ENCODE results near the gene DAPK3.
"Not testable (repeated sequence)": the region's sequence is repeated elsewhere in the genome, so short reads cannot be mapped to it uniquely, and the experiment has no call there.

The DAPK3 gene

GRCh38 chr19:4005436-4005835, 34.5 kb upstream of the DAPK3 start:
- DNase-seq (ENCODE audit: low read depth in 4 of 4, low spot score in 1 of 4), result not testable (repeated sequence)

GRCh38 chr19:4000798-4001197, 29.9 kb upstream of the DAPK3 start:
- DNase-seq (ENCODE audit: low read depth in 4 of 4, low spot score in 1 of 4), result not testable (repeated sequence)

DNA sequence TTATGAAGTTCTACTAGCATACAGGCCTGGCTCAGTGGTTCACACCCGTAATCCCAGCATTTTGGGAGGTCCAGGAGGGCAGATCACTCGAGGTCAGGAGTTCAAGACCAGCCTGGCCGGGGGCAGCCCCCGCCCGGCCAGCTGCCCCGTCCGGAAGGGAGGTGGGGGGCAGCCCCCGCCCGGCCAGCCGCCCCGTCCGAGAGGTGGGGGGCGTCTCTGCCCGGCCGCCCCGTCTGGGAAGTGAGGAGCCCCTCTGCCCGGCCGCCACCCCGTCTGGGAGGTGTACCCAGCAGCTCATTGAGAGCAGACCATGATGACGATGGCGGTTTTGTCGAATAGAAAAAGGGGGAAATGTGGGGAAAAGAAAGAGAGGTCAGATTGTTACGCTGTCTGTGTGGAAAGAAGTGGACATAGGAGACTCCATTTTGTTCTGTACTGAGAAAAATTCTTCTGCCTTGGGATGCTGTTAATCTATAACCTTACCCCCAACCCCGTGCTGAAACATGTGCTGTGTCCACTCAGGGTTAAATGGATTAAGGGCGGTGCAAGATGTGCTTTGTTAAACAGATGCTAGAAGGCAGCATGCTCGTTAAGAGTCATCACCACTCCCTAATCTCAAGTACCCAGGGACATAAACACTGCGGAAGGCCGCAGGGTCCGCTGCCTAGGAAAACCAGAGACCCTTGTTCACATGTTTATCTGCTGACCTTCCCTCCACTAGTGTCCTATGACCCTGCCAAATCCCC, 27.9 kb upstream of the DAPK3 start:
- DNase-seq (ENCODE audit: low read depth in 4 of 4, low spot score in 1 of 4), result not testable (repeated sequence)

- DNase-seq (ENCODE audit: low read depth in 4 of 4, low spot score in 1 of 4), result no peak
Observed at GRCh38 chr19:3995607-3996006, 24.7 kb upstream of the DAPK3 start.

DNA sequence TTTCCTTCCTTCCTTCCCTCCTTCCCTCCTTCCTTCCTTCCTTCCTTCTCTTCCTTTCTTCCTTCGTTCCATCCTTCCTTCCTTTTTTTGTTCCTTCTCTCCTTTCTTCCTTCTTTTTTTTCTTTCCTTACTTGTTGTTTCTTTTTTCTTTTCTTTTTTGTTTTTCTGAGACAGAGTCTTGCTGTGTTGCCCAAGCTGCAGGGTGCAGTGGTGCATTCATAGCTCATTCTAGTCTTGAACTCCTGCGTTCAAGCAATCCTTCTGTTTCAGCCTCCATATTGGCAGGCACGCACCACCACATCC, 19.9 kb upstream of the DAPK3 start:
- DNase-seq (ENCODE audit: low read depth in 4 of 4, low spot score in 1 of 4), result no peak

DNA sequence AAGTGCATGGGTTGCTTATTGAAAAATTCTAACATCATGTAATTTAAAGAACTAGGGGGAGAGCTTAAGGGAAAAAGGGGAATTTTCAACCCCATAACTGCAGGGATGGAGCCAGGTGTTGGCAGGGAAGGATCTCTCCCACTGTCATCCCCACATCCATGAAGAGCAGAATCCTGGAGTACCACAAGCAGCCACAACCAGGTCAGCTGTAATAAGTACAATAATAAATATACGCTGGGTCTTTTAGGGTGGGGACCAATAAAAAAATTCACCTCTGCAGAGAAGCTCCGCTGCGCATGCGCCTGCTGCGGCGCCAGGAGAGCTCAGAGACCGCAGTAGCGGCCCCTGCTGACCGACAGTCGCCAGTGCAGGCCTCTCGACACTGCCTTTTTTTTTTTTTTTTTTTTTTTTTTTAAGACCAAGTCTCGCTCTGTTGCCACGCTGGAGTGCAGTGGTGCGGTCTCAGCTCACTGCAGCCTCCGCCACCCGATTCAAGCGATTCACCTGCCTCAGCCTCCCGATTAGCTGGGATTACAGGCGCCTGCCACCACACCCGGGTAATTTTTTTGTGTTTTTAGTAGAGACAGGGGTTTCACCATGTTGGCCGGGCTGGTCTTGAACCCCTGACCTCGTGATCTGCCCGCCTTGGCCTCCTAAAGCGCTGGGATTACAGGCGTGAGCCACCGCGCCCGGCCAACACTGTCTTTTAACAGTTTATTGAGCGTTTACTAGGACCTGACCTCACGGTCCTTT, 16.9 kb upstream of the DAPK3 start:
- DNase-seq (ENCODE audit: low read depth in 4 of 4, low spot score in 1 of 4), result peak; percentile 62 to 81 (median 80)

- DNase-seq (ENCODE audit: low read depth in 4 of 4, low spot score in 1 of 4), result no peak
Observed at GRCh38 chr19:3986260-3987041, 15.6 kb upstream of the DAPK3 start.

GRCh38 chr19:3985643-3986259, 14.9 kb upstream of the DAPK3 start:
- DNase-seq (ENCODE audit: low read depth in 4 of 4, low spot score in 1 of 4), result no peak

- peak; percentile 81 to 90 (median 82) for DNase-seq (ENCODE audit: low read depth in 4 of 4, low spot score in 1 of 4)
Observed at GRCh38 chr19:3984908-3985642, 14.2 kb upstream of the DAPK3 start, which contains the start of gene EEF2. Gene EEF2 (minus strand): TSS chr19:3985463. CDS start chr19:3985380, 83 bp downstream.

DNA sequence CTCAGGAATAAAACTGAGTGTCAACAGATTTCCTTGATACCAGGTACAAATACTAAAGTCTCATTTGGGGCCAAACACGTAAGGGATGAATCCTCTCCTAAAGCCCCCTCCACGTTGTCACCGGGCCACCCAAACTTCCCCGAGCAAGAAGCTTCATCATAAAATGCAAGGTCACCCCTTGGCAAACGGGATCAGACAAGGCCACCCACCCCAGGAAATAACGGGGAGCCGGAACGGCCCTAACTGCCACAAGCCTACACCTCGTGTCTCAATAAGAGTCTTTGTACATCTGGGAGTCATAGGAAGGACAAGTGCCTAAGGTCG, 13.6 kb upstream of the DAPK3 start:
- DNase-seq (ENCODE audit: low read depth in 4 of 4, low spot score in 1 of 4), result no peak

DNA sequence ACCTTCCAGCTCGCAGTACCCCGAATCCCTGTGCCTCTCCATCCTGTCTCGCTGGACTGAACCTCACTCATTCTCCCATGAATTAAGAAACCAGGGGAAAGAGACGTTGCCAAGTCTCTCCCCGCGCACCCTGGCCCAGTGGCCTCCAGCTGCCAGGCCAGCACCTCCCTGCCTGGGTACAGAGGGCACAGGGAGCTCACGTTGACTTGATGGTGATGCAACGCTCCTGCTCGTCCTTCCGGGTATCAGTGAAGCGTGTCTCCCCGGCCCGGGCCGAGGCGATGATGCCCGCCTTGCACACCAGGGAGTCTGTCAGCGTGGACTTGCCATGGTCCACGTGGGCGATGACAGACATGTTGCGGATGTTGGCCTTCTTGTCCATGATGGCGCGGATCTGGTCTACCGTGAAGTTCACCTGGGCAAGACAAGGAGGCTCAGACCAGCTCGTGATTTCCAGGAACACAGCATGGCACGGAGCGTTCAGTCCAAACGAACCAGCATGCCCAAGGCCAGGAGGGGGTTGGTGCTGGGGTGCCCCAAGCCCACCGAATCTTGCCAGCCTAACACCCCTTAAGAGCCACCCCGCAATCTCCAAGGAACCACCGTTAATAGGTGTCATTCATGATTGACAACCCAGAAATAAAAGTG, 13.2 kb upstream of the DAPK3 start:
- DNase-seq (ENCODE audit: low read depth in 4 of 4, low spot score in 1 of 4), result no peak

DNA sequence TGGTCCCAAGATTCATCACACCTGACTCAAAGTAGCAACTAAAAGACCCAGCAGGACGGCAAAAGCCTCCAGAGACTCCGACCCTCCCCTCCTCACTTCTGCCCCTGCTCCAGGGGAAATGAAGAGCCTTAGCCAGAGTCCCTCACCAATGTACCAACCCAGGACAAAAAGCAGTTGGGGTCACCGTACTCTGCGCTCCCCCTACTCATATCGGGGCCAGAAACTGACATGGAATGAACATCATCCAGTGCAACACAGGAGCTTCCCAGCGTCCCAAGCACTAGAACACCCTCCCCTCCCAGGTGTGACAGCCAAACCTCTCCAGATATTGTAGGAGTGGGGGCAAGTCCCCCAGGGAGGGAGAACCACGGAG, 12.6 kb upstream of the DAPK3 start:
- DNase-seq (ENCODE audit: low read depth in 4 of 4, low spot score in 1 of 4), result no peak

- DNase-seq (ENCODE audit: low read depth in 4 of 4, low spot score in 1 of 4), result no peak
Observed at GRCh38 chr19:3982701-3983541, 12.0 kb upstream of the DAPK3 start.

DNA sequence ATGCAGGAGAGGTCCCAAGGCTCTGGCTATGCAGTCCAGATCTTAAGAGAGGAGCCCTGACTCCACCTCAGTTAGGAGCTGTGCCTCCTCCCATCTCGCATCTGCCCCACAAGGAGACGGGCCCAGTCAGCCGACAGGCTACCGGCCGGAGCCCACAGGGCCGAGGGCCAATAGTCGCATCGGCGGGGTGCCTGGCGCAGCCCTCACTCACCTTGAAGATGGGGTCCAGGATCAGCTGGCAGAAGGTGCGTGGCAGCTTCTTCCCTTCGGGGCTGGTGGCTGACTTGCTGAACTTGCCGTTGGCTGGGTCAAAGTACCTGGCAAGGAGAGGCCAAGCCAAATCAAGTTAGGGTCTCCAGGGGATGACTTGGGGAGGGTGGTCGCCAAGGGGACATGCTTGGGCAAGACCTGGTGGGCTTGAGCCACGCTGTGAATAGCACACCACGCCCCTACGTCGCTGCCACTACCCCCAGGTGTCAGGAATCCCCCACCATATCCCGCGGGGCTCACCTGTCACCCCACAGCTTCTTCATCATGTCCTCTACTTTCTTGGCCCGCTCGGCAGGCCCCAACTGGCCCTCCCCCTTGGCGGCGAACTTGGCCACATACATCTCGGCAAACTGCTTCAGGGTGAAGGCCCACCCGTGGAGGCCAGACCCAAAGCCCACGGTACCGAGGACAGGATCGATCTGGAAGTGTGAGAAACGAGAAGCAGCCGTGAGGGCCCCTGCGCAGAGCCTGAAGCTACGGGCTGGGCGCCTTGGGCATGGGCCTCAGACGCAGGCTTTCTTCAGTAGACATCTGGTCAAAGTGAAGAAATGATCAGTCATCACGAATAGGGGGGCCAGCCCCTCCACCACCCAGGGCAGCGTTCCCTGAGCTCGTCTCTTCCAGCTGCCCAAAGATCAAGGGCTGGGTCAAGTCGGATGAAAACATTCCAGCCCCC, 11.1 kb upstream of the DAPK3 start:
- DNase-seq (ENCODE audit: low read depth in 4 of 4, low spot score in 1 of 4), result no peak

DNA sequence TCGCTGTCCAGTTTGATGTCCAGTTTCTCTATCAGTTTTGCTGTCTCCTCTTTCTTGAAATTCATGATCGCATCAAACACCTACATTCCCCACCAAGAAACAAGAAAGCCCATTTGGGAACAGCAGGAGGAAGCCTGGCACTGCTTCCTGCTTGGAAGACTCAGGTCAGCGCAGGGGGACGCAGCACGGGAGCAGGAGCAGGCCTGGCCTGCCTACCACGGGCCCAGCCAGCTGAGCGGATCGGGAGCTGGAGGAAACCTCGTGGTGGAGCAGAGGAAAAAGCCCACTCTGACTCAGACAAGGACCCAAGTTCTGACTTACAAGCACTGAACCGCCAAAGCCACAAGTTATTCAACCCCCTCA, 10.5 kb upstream of the DAPK3 start:
- DNase-seq (ENCODE audit: low read depth in 4 of 4, low spot score in 1 of 4), result no peak

GRCh38 chr19:3980353-3981251, 9.7 kb upstream of the DAPK3 start:
- DNase-seq (ENCODE audit: low read depth in 4 of 4, low spot score in 1 of 4), result no peak

DNA sequence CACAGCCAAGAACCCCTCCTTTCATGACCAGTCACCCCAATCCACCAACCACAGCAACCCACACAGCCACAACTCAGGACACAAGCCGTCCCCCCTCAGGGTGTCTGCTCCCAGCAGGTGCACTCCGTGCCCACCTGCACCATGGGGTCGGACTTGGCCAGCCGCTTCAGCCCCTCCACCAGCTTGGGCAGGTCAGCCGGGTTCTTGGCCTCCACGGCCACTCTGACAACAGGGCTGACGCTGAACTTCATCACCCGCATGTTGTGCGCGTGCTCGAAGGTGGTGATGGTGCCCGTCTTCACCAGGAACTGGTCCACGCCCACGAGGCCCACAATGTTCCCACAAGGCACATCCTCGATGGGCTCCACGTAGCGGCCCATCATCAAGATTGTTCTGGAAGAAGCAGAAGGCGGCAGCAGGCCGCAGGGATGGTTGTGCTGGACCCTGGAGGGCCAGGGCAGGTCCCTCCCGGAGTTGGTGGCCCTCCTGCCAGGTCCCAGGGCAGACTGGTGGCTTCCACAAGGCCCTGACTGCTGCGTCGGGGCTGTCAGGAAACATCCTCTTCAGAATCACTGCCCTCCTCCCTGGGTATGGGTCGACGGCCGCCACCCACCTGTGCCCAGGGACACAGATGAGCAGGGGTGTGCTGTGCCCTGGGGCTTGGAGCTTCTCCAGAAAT, 8.9 kb upstream of the DAPK3 start:
- no peak for DNase-seq (ENCODE audit: low read depth in 4 of 4, low spot score in 1 of 4)

Data from stimulated activated CD4-positive, alpha-beta T cell treated with anti-CD3 and anti-CD28 coated beads, Interleukin-1b, Interleukin-23, amount 100 ng/mL, for 24 hours (primary cell).